ENCODE results near the gene AQP4. TPM values are rescaled to one million over a fixed set of nuclear protein-coding genes. Genes with fewer than 3 reads are reported as not detected.

AQP4 gene
- total RNA-seq, 2 donors from 2014 or later, result 0.16 to 0.35 TPM

GRCh38 chr18:26812462-26812861 is 53.0 kb downstream of the AQP4 start:
- Histone ChIP-seq H3K27ac (no peak overlapping the region), H3K9me3 (no peaks in the 10 kb centered on the region), H3K27me3 (no peaks in the 10 kb centered on the region), H3K9ac (ENCODE audit: low read depth in 2 of 2, low read length in 2 of 2) (no peak overlapping the region), H3K36me3 (no peaks in the 10 kb centered on the region), H3K4me1 (no peaks in the 10 kb centered on the region), H3K4me3 (no peak overlapping the region)
- intact Hi-C loops (cut with DNase I), result loop anchor here (2.0 to 10.0 kb wide), 3 partner anchors 150 to 792 kb away; no protein-coding TSS in a partner anchor
- no peak for DNase-seq
- TF ChIP-seq, protein P1, sequence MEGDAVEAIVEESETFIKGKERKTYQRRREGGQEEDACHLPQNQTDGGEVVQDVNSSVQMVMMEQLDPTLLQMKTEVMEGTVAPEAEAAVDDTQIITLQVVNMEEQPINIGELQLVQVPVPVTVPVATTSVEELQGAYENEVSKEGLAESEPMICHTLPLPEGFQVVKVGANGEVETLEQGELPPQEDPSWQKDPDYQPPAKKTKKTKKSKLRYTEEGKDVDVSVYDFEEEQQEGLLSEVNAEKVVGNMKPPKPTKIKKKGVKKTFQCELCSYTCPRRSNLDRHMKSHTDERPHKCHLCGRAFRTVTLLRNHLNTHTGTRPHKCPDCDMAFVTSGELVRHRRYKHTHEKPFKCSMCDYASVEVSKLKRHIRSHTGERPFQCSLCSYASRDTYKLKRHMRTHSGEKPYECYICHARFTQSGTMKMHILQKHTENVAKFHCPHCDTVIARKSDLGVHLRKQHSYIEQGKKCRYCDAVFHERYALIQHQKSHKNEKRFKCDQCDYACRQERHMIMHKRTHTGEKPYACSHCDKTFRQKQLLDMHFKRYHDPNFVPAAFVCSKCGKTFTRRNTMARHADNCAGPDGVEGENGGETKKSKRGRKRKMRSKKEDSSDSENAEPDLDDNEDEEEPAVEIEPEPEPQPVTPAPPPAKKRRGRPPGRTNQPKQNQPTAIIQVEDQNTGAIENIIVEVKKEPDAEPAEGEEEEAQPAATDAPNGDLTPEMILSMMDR (IDR thresholded peaks at IDR 0.05), result no peak

- intact Hi-C loops (cut with DNase I), result no loop called here
Observed at GRCh38 chr18:26809346-26809745, 56.2 kb downstream of the AQP4 start.

DNA sequence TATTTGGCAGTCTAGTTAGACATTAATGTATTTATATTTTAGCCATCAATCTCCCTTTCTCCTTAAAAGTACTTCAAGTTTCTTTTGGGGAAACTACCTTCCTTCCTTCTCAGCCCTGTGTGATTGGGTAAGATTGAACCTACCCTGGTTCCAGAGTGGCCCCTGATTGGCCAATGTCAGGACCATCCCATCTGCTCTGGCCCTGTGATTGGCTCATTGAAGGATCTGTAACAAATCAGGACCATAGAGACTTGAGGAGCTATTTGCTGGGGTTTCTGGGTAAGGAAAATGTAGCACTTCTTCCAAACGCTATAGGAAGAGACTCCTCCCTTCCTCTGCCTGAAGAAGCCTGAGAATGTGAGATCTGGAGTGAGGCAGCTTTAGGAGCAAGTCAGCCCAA is 59.3 kb downstream of the AQP4 start:
- no peaks in the 10 kb centered on the region for H3K9me3 ChIP-seq
- no peak for DNase-seq
- no peaks in the 10 kb centered on the region for H3K27me3 ChIP-seq
- no peaks in the 10 kb centered on the region for H3K4me1 ChIP-seq
- no peaks in the 10 kb centered on the region for H3K36me3 ChIP-seq
- intact Hi-C loops (cut with DNase I), result no loop called here
- no peak overlapping the region for H3K4me3 ChIP-seq
- TF ChIP-seq, protein P1 (IDR thresholded peaks at IDR 0.05), result no peak
- no peak overlapping the region for H3K9ac ChIP-seq (ENCODE audit: low read depth in 2 of 2, low read length in 2 of 2)
- no peak overlapping the region for H3K27ac ChIP-seq

More at GRCh38 chr18:26809346-26809745, 56.2 kb downstream of the AQP4 start:
- no peak for DNase-seq
- no peaks in the 10 kb centered on the region for H3K9me3 ChIP-seq
- TF ChIP-seq, protein P1 (IDR thresholded peaks at IDR 0.05), result no peak
- no peak overlapping the region for H3K9ac ChIP-seq (ENCODE audit: low read depth in 2 of 2, low read length in 2 of 2)
- no peaks in the 10 kb centered on the region for H3K4me1 ChIP-seq
- no peak overlapping the region for H3K4me3 ChIP-seq
- no peaks in the 10 kb centered on the region for H3K36me3 ChIP-seq
- no peaks in the 10 kb centered on the region for H3K27me3 ChIP-seq
- H3K27ac ChIP-seq, result no peak overlapping the region

- Histone ChIP-seq H3K27me3 (no peaks in the 10 kb centered on the region), H3K9ac (ENCODE audit: low read depth in 2 of 2, low read length in 2 of 2) (no peak overlapping the region), H3K9me3 (no peaks in the 10 kb centered on the region), H3K4me1 (no peaks in the 10 kb centered on the region), H3K27ac (no peak overlapping the region), H3K4me3 (no peak overlapping the region), H3K36me3 (no peaks in the 10 kb centered on the region)
- no peak for DNase-seq
- TF ChIP-seq, protein P1 (IDR thresholded peaks at IDR 0.05), result no peak
- intact Hi-C loops (cut with DNase I), result no loop called here
Observed at GRCh38 chr18:26804519-26804918, 61.0 kb downstream of the AQP4 start.

- no peaks in the 10 kb centered on the region for H3K9me3 ChIP-seq
- no peak overlapping the region for H3K27ac ChIP-seq
- intact Hi-C loops (cut with DNase I), result no loop called here
- TF ChIP-seq, protein P1 (IDR thresholded peaks at IDR 0.05), result no peak
- H3K9ac ChIP-seq (ENCODE audit: low read depth in 2 of 2, low read length in 2 of 2), result no peak overlapping the region
- H3K4me3 ChIP-seq, result no peak overlapping the region
- H3K4me1 ChIP-seq, result no peaks in the 10 kb centered on the region
- no peaks in the 10 kb centered on the region for H3K27me3 ChIP-seq
- no peak for DNase-seq
- no peaks in the 10 kb centered on the region for H3K36me3 ChIP-seq
Observed at GRCh38 chr18:26803643-26804042, 61.9 kb downstream of the AQP4 start.

Data from colonic mucosa (tissue), 4 donors.